HG03457 (cell line): ENCODE measurements around the gene TAMALIN.

ENCODE experiments used
- ATAC-seq: cut with Tn5 transposase; IDR thresholded peaks from one replicate; pipeline ENCODE4 v1.9.1; 2021; ENCODE audit warnings: moderate number of reproducible peaks; ENCODE audit not compliant: unreplicated experiment

The TAMALIN gene

DNA sequence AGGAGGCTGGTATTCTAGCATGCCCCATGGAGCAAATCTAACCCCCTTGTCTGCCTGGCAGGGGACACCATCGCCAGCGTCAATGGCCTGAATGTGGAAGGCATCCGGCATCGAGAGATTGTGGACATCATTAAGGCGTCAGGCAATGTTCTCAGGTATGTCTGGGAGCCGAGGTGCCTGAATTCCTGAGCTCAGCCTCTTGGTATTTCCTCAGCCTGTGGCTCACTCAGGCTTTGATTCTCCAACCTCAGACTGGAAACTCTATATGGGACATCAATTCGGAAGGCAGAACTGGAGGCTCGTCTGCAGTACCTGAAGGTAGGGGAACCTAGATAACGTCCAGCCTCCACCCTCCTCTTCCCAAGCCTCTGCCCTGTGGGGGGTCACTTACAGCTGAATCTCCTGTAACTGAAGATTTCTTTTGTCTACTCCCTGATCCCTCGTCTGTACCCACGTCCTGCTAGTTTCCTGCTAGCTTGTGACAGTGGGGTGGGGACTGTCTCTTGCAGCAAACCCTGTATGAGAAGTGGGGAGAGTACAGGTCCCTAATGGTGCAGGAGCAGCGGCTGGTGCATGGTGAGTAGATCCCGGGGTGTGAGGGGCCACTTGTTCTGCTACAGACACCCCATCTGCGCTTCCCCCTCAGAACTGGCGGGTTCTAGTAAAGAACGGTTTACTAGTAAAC, 7.0 kb downstream of the TAMALIN start:
- no peak for ATAC-seq

DNA sequence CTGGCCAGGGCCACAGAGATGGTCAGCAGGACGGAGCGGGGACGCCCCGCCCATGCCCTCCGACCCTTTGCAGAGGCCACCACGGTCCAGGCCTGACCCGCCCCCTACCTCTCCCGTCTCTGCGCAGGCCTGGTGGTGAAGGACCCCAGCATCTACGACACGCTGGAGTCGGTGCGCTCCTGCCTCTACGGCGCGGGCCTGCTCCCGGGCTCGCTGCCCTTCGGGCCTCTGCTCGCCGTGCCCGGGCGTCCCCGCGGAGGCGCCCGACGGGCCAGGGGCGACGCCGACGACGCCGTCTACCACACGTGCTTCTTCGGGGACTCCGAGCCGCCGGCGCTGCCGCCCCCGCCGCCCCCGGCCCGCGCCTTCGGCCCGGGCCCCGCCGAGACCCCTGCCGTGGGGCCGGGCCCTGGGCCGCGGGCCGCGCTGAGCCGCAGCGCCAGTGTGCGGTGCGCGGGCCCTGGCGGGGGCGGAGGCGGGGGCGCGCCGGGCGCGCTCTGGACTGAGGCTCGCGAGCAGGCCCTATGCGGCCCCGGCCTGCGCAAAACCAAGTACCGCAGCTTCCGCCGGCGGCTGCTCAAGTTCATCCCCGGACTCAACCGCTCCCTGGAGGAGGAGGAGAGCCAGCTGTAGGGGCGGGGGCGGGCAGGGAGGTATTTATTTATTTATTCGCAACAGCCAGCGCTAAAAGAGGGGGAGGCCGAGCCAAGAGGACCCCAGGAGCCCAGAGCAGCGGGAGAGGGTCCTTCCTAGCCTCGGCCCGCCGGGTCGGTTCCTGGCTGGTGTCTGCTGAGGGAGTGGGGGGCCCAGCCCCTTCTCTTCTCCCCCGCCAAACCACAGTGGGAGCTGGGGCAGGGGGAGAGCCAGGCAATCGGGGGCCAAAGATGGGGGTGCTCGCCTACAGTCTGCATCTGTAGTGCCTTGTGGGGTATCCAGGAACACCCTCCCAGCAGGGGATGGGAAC, 8.1 kb downstream of the TAMALIN start:
- ATAC-seq: no peak

DNA sequence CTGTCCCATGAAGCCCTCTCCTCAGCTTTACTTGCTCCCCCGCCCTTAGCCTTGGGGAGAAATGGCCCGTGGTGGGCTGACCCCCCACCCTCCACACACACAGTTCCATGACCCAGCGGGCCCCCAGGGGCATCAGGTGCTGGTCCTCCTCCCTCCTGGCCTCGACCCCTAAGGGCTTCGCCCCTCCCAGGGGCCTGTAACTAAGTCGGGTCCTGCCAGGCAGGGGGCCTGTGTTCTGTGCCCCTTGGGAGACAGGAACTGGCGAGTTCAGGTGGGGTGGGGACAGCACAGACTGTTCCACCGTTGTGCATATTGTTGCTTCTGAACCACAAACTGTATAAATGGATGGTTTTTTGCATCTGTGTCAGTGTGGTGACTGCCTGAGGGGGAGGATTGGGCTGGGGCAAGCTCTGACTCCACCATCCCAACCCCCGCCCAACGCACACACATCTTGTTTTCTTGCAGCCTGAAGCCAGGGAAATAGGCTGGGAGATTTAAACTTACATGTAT, 8.8 kb downstream of the TAMALIN start:
- ATAC-seq: no peak

DNA sequence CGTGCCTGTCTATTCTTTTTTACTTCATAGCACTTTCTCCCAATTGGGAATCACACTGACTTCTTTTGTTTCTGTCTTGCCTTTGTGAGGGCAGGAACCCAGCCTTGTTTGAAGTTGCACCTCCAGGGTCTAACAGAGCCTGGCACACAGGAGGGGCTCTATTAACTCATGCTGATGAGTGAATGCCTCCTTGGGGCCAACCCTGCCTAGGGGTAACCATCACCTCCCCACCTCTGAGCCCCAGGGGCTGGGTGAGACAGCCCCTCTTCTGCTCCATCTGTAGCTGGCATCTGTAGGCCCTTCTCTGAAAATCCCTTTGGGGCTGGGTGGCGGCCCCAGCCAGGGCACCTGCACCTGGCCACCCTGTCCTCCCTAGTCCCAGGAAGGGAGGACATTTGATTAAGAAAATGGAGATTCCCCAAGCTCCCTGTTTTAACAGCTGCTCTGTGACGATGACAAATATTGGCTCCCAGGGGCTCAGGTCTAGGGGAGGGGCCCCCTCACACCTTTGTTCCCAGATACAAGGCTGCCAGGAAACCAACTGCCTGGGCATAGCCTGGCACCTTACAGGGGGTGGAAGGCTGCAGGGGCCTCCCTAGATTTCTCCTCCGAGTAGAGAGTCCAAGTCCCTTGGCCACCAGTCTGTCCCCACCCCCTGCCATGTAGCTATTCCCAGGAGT, 11.8 kb downstream of the TAMALIN start:
- no peak for ATAC-seq

DNA sequence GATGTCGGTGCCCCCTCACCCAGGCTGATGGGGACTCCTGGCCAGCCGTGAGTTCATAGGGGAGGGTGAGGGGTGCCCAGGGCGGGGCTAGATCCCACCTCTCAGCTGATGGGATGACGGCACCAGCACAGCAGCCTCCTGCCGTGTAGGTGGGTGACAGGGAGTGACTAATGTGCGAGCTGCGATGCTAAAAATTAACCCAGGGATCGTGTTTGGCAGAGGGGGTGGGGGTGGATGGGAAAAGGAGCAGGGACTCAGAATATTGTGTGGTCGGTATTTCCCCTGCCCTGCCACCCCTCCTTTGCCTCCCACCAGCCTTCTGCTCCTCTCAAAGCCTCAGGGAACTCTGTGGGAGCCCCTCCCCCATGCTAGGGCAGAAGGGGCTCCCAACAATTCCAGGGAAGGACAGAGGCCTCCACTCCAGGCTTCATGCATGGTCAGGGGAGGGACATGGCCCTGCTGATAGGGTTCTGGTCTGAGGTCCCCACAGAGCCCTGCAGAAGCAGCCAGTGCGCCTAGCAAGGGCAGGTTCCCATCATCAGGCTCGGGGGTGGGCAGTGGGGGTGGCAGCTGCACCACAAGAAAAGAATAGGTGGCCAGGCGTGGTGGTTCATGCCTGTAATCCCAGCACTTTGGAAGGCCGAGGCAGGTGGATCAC, 12.5 kb downstream of the TAMALIN start:
- ATAC-seq: no peak

DNA sequence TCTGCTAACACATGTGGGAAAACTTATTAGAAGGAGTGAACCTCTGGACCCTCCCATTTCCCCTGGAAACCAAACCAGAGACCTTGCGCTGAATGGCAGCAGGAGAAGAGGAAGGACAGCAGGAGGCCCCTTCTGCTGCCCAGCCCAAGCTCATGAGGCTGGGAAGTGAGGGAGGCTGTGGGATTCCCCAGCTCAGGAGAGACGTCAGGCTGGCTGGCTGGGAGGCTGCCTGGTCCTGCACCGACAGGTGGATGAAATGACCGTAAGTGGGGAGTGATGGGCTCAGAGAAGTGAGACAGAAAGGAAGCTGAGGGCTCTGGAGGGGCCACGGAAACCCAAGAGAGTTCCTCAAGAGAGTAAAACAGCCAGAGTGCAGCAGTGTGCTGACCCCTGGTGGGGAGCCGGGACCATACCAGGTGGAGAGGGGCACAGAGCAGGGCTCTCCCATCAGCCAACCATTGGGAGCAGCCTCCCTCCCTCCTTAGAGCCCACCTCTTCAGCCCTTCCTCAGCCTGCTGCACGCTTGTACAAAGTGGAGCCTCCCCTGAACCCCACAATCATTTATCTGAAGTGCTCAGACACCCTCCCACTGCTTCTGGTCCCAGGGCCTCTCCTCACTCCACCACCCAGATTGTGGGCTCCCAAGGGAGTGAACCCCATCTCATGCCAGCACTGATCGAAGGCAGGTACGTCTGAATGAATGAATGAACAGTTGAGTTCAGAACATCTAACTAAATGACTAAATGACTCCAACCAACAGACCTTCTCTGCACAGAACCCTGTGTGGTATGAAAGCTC, 14.0 kb downstream of the TAMALIN start:
- ATAC-seq: no peak

DNA sequence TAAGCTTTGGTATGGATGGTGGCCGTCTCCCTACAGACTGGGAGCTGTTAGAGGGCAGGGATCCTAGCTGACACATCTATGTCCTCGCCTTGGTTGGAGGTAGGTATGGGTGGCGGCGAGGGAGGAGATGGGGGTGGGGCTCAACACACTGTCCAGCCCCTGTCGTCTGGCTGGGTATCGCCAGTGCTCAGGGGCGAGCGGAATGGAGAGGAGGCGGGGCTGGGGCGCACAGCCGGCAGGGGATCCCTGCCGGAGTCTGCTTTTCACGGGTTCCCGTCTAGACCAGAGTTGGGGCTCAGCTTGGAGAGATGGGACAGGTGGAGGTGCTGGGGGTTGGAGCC, 16.1 kb downstream of the TAMALIN start:
- ATAC-seq: no peak

DNA sequence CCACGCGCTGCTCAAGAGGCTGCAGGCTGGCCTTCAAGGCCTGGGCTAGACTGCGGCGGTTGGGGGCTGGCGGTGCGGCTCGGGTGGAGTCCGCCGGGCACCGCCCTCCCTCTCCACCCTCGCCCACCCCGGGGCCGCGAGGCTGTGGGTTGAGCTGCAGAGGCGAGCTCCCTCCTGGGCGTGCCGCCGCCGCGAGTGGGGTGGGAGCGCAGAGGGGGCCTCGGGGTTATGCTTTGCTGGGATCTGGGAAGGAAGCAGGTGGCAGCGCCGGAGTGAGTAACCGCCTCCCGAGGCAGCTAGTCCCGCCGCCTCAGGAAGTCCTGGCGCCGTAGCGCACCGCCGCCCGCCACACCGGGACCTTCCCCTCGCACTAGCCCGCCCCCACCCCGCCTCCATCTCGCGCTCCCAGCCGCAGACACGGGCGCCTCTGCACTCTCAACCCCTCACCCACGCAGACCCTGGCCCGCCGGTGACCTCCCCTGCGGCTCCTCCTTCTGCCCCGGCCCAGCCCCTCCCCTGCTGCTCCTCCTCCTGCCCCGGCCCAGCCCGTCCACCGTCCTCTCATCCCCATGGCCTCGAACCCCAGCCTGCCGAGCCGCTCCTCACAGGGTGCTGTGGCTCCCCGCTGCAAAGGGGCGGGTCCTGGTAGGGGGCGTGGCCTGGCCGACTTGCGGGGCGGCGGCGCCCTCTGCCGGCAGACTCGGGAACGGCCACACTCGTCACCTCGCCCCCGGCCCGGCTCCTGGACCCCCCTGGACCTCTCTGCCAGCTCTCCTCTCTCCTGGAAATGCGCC, 16.6 kb downstream of the TAMALIN start:
- no peak for ATAC-seq

DNA sequence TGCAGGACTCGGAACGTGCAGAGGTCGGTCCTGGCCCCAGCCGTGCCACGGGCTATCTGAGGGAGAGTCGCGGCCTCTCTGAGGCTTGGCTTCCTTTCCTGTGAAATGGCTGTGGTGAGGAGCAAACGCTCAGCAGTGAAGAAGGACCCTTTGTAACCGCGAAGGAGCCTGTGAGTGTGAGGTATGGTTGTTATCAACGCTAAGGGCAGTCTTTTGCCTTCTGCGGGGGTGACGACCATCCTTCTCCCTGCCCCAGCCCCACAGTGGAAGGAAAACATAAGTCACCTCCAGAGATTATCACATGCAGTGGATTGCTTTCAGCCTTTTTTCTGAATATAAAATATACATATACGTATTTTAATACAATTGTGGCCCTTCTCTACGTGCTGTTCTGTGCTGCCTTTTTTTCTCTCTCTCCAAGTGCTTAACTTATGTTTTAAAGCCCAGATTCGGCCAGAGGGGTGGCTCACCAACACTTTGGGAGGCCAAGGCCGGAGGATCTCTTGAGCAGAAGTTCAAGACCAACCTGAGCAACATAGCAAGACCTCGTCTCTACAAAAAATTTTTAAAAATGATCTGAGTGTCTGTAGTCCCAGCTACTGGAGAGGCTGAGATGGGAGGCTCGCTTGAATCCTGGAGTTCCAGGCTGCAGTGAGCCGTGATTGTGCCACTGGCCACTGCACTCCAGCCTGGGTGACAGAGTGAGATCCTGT, 17.4 kb downstream of the TAMALIN start:
- ATAC-seq: no peak

DNA sequence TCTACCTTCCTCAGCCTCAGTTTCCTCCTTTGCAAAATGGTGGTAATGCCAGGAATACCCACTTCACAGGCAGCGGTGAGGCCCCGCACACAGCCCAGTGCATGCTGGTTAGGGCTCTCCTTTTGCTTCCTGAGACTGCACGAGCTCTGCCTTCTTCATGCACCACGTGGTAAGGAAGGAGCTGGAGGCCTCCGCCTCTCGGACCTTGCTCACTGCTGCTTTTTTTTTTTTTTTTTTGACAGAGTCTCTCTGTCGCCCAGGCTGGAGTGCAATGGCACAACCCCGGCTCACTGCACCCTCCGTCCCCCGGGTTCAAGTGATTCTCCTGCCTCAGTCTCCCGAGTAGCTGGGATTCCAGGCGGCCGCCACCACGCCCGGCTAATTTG, 18.1 kb downstream of the TAMALIN start:
- ATAC-seq: no peak

DNA sequence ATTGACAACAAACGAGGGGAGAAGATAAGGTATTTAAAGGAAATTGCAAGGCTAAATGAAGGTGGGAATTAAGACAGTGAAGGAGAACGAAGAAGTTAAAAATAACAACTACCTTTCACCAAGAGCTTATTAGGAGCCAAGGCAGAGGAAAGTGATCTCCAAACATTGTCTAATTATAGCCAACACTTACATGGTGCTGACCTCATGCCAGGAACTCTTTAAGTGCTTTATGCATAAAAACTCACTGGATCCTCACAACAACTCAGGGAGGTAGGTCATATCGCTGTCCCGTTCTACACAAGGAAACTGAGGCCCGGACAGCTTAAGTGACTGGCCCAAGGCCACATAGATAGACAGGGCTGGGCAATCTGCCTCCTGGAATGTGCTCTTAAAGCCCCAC, 19.5 kb downstream of the TAMALIN start:
- ATAC-seq: no peak

DNA sequence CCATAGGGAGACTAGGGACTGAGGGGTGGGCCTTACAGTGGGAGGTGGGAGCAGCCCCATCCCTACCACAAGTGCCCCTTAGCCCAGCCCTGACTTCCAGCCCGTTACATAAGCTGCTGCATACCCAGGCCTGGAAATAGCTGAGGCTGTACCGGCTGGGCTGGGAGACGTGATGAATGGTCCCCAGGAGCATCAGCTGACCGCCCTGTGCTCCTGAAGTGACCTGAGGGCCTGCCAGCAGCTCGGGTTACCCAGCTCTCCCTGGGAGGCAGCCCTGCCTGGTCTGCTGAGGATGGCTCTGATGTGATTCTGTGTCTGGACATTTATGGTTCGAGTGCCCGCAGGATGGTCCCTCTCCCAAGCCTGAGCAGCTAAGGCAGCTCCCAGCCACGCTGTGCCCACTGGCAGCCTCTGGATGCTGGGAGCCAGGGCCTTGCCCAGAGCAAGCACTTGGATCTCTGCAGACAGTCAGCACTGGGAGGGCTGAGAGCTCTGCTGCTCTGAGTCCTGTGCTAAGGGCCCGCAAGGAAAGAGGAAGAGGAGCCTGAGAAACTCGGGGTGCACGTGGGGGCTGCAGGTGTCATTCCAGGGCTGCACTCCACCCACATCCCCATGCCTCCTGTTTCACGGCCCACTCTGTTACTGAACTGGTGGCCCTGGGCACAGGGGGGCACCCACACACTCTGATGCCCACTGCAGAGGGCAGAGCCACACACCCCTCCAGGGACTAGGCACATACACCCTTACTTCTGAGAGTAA, 20.5 kb downstream of the TAMALIN start:
- no peak for ATAC-seq

DNA sequence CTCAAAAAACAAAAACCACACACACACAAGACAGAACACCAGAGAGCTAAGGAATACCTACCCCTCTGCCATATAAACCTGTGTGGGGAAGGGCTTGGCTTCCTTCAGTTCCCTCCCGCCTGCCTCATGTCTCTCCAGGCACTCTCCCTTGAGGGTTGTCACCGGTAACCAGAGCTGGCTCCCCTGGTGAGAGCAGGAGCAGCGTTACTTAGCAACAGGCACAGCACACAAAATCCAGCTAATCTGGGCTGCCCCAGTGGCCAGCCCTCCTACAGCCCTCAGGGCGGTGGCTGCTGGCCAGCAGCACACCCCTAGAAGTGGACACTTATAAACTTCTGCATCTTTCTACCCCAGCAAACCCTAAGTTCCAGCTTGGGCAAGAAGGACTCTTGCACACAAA, 22.9 kb downstream of the TAMALIN start:
- no peak for ATAC-seq

DNA sequence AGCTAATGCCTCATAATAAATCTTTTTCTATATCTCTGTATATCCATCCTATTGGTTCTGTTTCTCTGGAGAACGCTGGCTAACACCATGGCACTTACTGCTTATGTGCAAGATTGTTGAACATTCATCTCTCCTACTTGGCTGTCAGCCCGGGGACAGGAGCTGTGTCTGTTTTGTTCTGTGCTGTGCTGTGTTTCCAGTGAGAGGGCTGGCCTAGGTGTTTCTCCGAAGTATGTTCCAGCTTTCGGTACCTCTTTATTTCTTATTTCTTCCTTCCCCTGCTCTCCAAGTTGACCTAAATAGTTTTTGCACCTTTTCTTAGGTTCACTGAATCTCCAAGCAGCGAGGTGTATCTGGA, 25.7 kb downstream of the TAMALIN start:
- ATAC-seq: no peak

DNA sequence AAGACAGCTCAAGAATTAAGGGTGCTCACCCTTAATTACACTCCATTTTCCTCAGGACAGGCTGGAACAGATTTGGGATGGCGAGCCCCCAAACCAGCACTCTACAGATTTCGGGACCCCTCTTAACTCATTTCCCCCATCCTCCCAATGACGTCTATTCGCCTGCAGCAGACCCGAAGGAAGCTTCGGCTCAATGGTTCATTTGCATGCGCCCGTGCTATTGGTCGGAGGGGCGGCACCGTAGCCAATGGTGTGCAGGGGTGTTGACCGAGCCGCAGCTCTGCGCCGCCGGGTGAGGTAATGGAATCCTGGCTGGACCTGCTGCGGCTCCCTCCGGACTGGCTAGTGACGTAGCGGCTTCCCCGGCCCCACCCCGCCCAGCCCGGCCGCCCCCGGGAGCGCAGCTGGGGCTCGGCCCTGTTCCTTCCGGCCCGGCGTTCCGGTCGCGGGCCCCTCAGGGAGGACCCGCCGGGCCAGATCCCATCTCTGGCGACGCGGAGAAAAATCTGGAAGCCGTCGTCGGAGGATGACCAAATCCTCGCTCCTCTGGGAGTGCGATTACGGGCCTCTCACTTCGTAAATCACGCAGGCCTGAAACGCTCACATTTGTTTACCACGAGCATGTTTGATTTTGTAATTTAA, 26.2 kb downstream of the TAMALIN start:
- peak; percentile 77 for ATAC-seq

DNA sequence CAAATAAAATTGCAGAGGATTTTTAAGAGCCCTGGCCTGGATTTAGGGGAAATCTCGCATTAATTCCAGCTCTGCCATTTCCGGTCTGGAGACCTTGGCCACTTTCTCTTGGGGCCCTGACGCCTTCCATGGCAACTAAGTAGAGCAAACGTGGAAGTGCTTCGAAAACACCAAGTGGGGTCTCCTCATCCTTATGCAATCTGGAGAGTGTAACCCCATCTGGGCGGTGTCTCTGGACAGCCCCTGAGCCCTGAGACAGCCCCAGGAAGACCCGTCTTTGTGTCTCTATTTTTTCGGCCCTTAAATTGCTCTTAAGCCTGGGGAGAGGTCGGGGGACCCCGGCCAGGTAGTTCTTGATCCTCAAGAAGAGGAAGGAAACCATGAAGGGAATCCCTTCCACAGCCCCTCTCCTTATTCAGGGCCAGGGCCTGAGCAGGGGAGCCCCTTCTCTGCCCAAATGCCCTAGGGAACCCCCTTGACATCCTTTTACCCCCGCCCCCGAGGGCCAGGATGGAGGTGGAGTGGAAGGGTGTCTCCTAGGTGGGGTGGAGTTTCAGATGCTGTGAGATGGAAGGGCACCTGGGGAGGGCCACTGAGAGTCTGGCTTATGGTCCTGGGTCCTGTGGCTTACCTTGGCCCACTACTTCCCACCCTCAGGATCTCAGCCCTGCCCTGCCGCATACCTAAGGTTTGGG, 26.8 kb downstream of the TAMALIN start:
- no peak for ATAC-seq

DNA sequence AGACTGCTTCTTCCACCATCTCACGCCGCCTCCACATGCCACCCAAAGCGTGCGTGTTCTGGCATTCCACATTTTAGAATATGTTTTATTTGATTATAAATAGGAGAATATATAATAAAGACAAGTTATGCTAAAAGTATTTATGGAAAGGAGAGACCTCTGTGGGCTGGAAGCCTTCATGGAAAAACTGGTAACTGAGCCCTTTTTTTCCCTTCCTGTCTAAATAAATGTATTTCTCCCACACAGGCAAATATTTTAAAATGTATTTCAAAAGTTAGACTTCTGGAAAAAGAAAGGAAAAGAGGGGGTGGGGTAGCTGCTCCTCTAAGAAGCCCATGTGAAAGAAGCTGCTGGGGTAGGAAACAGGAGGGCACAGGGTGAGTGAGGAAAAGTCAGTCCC, 28.4 kb downstream of the TAMALIN start:
- no peak for ATAC-seq
